Measurements from ENCODE around the gene MBNL3.

Gene MBNL3

GRCh38 chrX:132414404-132414803 is 74.4 kb downstream of the MBNL3 start:
- no peak for DNase-seq (ENCODE audit: low spot score)

GRCh38 chrX:132413459-132413858 is 75.4 kb downstream of the MBNL3 start:
- peak; percentile 49 for DNase-seq (ENCODE audit: low spot score)

GRCh38 chrX:132412208-132412607 is 76.6 kb downstream of the MBNL3 start:
- DNase-seq (ENCODE audit: low spot score): peak; percentile 22

- no peak for DNase-seq (ENCODE audit: low spot score)
Measured at GRCh38 chrX:132411310-132411977, 77.4 kb downstream of the MBNL3 start.

- DNase-seq (ENCODE audit: low spot score): no peak
Measured at GRCh38 chrX:132409780-132410556, 78.9 kb downstream of the MBNL3 start.

GRCh38 chrX:132407691-132408090 is 81.1 kb downstream of the MBNL3 start:
- DNase-seq (ENCODE audit: low spot score): no peak

- DNase-seq (ENCODE audit: low spot score): no peak
Measured at GRCh38 chrX:132406106-132406505, 82.7 kb downstream of the MBNL3 start.

GRCh38 chrX:132404266-132404665 is 84.6 kb downstream of the MBNL3 start:
- DNase-seq (ENCODE audit: low spot score): no peak

- no peak for DNase-seq (ENCODE audit: low spot score)
Measured at GRCh38 chrX:132401935-132402334, 86.9 kb downstream of the MBNL3 start.

- no peak for DNase-seq (ENCODE audit: low spot score)
Measured at GRCh38 chrX:132400706-132401105, 88.1 kb downstream of the MBNL3 start.

GRCh38 chrX:132395645-132396044 is 93.2 kb downstream of the MBNL3 start:
- no peak for DNase-seq (ENCODE audit: low spot score)

- no peak for DNase-seq (ENCODE audit: low spot score)
Measured at GRCh38 chrX:132395026-132395425, 93.8 kb downstream of the MBNL3 start.

- no peak for DNase-seq (ENCODE audit: low spot score)
Measured at GRCh38 chrX:132394591-132394990, 94.2 kb downstream of the MBNL3 start.

GRCh38 chrX:132393992-132394391 is 94.8 kb downstream of the MBNL3 start:
- no peak for DNase-seq (ENCODE audit: low spot score)

- no peak for DNase-seq (ENCODE audit: low spot score)
Measured at GRCh38 chrX:132393485-132393884, 95.4 kb downstream of the MBNL3 start.

GRCh38 chrX:132393085-132393484 is 95.8 kb downstream of the MBNL3 start:
- DNase-seq (ENCODE audit: low spot score): no peak

- DNase-seq (ENCODE audit: low spot score): no peak
Measured at GRCh38 chrX:132390792-132391191, 98.0 kb downstream of the MBNL3 start.

GRCh38 chrX:132389480-132389879 is 99.4 kb downstream of the MBNL3 start:
- DNase-seq (ENCODE audit: low spot score): no peak

- DNase-seq (ENCODE audit: low spot score): no peak
Measured at GRCh38 chrX:132388371-132388770, 100.5 kb downstream of the MBNL3 start.

- DNase-seq (ENCODE audit: low spot score): no peak
Measured at GRCh38 chrX:132384301-132384700, 104.5 kb downstream of the MBNL3 start.

GRCh38 chrX:132382068-132382467 is 106.8 kb downstream of the MBNL3 start:
- no peak for DNase-seq (ENCODE audit: low spot score)

GRCh38 chrX:132378281-132378680 is 110.6 kb downstream of the MBNL3 start:
- DNase-seq (ENCODE audit: low spot score): no peak

- DNase-seq (ENCODE audit: low spot score): no peak
Measured at GRCh38 chrX:132375941-132376340, 112.9 kb downstream of the MBNL3 start.

GRCh38 chrX:132373610-132374009 is 115.2 kb downstream of the MBNL3 start:
- DNase-seq (ENCODE audit: low spot score): no peak
